HG03066 (cell line): Measurements from ENCODE around the gene MLLT10.

Experiments
- ATAC-seq: cut with Tn5 transposase; IDR thresholded peaks from one replicate; pipeline ENCODE4 v1.9.1; 2021; ENCODE audit warnings: low read depth; ENCODE audit not compliant: unreplicated experiment

Gene MLLT10

DNA sequence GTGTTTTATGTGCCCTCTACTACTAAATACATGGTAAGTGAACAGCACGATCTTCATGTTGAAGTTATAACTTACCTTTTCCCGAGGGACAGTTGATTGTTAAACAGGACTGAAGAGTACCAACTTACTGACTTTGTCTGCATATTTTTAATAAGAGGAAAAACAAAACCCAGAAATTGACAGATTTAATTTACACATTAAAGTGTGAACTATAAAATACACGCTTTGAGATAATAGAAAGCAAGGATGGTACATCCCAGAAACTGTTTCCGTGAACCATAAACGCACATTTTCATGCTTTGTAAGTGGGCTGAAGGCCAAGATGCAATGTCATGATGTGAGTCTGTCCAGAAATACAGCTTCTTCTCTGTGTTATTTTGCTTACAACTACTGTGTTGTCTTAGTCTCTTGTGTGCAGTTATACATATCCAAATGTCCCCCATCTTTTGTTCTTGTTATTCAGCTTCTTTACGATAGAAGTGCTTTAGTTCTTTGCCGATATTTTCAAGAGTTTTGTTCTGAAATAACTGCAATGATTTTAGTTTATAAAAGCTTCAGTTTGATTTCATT is 190.1 kb downstream of the MLLT10 start:
- ATAC-seq = no peak

GRCh38 chr10:21724687-21725367 is 190.8 kb downstream of the MLLT10 start:
- ATAC-seq = peak; percentile 84

- ATAC-seq = no peak
These were observed 192.7 kb downstream of the MLLT10 start for GRCh38 chr10:21726601-21727225.

- ATAC-seq = no peak
These were observed 193.6 kb downstream of the MLLT10 start for GRCh38 chr10:21727452-21728168.

DNA sequence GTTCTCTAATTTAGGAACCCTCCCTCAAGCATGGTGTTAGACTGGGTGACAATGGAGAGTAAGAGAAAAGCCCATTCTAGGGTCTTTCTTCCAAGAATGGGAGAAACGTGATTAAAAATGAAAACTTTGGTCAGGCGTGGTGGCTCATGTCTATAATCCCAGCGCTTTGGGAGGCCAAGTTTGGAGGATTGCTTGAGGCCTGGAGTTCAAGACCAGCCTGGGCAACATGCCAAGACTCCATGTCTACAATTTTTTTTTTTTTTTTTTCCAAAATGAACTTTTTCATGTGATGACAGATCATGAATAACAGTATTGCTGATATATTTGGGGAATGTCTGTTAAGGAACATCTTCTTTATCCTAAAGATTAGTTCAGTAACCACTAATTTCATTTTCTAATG is 194.6 kb downstream of the MLLT10 start:
- ATAC-seq = no peak

DNA sequence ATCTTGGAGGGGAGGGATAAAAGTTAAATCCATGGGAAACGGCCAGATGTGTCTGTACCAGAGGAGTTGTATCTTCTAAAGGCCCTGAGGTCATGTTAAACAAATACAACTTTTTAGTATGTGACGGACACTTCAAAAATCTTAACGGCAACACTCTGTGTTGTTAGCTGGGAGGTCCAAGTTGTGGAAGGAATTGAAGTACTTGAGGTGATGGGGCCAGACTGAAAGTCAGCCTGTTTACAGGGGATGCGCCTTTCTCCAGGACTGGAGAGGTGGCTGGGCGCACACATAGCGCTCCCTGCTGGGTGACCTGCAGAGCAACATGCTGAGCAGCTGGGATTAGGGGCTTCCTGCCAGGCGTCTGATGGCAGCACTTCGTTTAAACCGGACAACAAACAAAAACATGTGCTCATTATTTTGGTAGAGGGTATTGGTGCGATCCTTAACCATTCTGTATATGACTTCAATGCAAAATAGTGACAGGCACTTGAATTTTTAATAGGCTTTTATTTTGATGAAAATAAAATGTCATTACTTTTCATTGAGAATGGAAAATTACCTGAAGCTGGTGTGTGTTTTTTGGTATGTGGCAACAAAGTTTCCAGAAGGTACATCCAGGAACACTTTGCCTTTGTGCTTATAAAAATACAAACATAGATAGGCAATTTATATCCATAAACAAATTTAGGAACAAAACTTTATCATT is 198.2 kb downstream of the MLLT10 start:
- peak; percentile 81 for ATAC-seq

DNA sequence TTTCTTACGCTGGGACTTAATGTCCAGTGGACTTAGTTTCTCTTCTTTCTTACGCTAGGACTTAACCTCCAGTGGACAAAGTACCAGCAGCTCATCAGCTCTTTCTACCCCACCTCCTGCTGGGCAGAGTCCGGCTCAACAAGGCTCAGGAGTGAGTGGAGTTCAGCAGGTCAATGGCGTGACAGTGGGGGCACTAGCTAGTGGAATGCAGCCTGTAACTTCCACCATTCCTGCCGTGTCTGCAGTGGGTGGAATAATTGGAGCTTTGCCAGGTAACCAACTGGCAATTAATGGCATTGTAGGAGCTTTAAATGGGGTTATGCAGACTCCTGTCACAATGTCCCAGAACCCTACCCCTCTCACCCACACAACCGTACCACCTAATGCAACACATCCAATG is 199.7 kb downstream of the MLLT10 start:
- no peak for ATAC-seq

GRCh38 chr10:21737106-21737505 is 203.1 kb downstream of the MLLT10 start:
- ATAC-seq = no peak

- no peak for ATAC-seq
These were observed 207.0 kb downstream of the MLLT10 start for GRCh38 chr10:21740989-21741388.

- ATAC-seq = no peak
These were observed 208.8 kb downstream of the MLLT10 start for GRCh38 chr10:21742740-21743412.

DNA sequence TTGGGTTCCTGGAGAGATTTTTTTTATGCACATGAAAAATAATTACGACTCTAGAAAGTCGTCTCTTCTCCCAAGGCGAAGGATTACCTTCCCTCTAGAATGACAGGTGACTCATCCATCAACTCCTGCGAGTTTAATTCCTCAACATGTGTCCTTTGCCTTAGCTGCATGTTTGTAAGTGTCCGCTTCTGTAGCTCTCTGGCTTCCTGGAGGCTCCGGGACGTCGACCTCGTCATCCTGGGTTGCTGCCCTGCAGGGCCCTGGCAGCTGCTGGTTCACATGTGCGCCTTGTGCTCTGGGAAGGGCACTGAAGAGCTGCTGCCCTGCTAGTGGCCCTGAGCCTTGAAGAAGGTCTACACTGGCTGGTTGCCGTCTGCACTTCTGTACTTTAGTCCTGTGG is 210.2 kb downstream of the MLLT10 start:
- ATAC-seq = no peak

GRCh38 chr10:21746118-21746517 is 212.1 kb downstream of the MLLT10 start:
- no peak for ATAC-seq

- no peak for ATAC-seq
These were observed 213.8 kb downstream of the MLLT10 start for GRCh38 chr10:21747809-21748208.

GRCh38 chr10:21749788-21750187 is 215.8 kb downstream of the MLLT10 start:
- ATAC-seq = no peak

DNA sequence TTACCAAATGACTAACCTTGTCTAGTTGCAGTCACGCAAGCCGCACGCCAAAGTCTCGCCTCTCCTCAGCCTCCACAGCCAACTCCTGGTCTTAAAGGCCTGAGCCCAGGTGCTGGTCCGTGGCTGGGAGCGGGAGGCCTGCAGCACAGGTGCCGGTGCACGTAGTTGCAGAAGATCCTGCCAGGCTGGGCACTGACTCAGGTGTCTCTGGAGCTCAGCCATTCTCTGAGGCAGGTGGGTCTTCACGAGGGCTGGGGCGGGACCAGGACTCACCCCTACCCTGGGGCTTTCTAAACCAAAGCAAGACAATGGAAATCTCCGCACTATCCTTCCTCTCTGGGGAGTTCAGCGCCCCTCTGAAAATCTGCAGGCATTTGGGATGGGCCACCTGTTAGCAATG is 216.4 kb downstream of the MLLT10 start:
- ATAC-seq = no peak

DNA sequence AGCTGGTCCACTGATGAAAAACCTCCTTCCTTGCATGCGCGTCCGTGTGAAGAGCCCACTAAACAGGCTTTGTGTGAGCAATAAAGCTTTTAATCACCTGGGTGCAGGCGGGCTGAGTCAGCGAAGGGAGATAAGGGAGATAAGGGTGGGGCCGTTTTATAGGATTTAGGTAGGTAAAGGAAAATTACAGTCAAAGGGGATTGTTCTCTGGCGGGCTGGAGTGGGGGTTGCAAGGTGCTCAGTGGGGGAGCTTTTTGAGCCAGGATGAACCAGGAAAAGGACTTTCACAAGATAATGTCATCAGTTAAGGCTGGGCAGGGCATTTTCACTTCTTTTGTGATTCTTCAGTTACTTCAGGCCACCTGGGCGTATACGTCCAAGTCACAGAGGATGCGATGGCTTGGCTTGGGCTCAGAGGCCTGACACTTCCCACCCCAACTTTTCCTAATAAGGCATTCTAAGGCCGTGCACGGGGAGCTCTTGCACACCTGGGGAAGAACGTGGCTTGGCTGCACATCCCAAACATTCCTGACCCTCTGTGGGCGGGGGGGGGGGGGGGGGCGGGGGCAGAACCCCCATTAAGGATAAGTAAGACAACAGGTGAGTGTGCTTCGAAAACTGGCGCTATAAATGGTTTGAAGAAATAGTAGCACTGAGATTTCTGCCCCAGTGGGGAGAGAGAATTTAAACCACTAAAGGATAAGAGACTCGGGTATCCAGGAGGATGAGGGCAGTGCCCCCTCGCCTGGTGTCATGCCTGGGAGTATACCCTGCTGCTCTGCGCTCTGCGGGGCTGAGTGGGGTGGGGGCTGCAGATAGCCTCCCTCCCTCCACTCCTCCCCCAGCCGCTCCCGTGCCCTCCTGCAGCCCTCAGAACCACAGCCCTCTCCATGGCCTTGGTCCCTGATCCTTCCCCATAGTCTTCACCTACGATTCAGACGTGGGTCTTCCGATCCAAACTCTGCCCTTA is 217.6 kb downstream of the MLLT10 start:
- ATAC-seq = no peak

- ATAC-seq = no peak
These were observed 219.7 kb downstream of the MLLT10 start for GRCh38 chr10:21753497-21754270.

- ATAC-seq = no peak
These were observed 220.5 kb downstream of the MLLT10 start for GRCh38 chr10:21754410-21755011.
